ENCODE measurements around the gene SGSM2.

DNA sequence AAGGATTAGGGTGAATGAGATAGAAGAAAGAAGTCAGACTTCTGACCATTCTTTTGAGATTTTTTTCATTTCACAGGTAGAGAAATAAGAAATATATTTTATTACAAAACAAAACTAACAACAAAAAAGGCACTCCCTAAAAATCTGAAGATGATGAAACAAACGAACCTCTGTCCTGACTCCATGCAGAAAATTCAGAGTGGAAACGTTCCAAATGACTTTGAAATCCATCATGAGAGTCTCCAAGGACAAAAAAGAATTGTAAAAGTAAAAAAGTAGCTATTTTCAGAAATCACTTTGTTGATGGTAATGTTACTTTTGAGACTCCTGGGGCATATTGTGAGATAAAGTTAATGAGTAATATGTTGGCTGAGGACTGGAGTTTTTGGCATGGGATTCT lies 89.9 kb downstream of the SGSM2 start:
- TF ChIP-seq, protein P1, sequence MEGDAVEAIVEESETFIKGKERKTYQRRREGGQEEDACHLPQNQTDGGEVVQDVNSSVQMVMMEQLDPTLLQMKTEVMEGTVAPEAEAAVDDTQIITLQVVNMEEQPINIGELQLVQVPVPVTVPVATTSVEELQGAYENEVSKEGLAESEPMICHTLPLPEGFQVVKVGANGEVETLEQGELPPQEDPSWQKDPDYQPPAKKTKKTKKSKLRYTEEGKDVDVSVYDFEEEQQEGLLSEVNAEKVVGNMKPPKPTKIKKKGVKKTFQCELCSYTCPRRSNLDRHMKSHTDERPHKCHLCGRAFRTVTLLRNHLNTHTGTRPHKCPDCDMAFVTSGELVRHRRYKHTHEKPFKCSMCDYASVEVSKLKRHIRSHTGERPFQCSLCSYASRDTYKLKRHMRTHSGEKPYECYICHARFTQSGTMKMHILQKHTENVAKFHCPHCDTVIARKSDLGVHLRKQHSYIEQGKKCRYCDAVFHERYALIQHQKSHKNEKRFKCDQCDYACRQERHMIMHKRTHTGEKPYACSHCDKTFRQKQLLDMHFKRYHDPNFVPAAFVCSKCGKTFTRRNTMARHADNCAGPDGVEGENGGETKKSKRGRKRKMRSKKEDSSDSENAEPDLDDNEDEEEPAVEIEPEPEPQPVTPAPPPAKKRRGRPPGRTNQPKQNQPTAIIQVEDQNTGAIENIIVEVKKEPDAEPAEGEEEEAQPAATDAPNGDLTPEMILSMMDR (IDR thresholded peaks at IDR 0.05): no peak
- TF ChIP-seq POLR2A (IDR thresholded peaks at IDR 0.05) (no peak), POLR2AphosphoS5 (IDR thresholded peaks at IDR 0.05) (no peak)

Data from gastroesophageal sphincter (tissue), 3 donors.